CD4-positive, alpha-beta T cell (primary cell): Measurements from ENCODE around the gene LAMA1. TPM values are rescaled to one million over a fixed set of nuclear protein-coding genes. Genes with fewer than 3 reads are reported as not detected.

Experiments used
- ATAC-seq: fragments of 200-7000 bp; cut with Tn5 transposase; one replicate; pipeline ENCODE4 v1.10.0; 2022; ENCODE audit warnings: mild to moderate bottlenecking; ENCODE audit not compliant: poor library complexity
- CTCF ChIA-PET: fragments of 350-600 bp; sonication (Branson Sonifier 250); formaldehyde crosslinking; loops from one replicate; lab custom pipeline; 2021; ENCODE audit warnings: antibody characterized with exemption, inconsistent platforms; lab: Charles Lee
- POLR2A ChIA-PET: fragments of 350-600 bp; sonication (Branson Sonifier 250); formaldehyde crosslinking; loops from one replicate; lab custom pipeline; 2021; ENCODE audit warnings: antibody characterized with exemption, inconsistent platforms; lab: Charles Lee
- DNase-seq, 14 experiments: peaks; one replicate each; pipeline ENCODE4 v3.0.0-alpha.2; 2013 to 2020; ENCODE audit warnings: mixed read lengths in 2 of 14
- H3K27ac ChIP-seq, 2 donors: one replicate each; pipeline versions ENCODE4 v1.5.1 to v1.7.0; 2013; ENCODE audit warnings: low read length in 2 of 2, low read depth in 1 of 2, mild to moderate bottlenecking in 1 of 2
- H3K27me3 ChIP-seq, 2 experiments: 1 replicate in 1 of 2; 2 replicates in 1 of 2; pipeline versions ENCODE4 v1.6.1 to v1.7.0; 2013; ENCODE audit warnings: low read length in 2 of 2, control low read depth in 1 of 2, mild to moderate bottlenecking in 1 of 2, moderate library complexity in 1 of 2; ENCODE audit not compliant: insufficient read depth in 2 of 2, control insufficient read depth in 1 of 2
- H3K36me3 ChIP-seq: one replicate; pipeline ENCODE4 v1.6.1; 2013; ENCODE audit warnings: low read length, control low read depth; ENCODE audit not compliant: insufficient read depth
- H3K4me1 ChIP-seq: one replicate; pipeline ENCODE4 v1.6.1; 2013; ENCODE audit warnings: low read length, control low read depth; ENCODE audit not compliant: insufficient read depth
- H3K4me3 ChIP-seq: one replicate; pipeline ENCODE4 v1.5.1; 2013; ENCODE audit warnings: mild to moderate bottlenecking, low read length, moderate library complexity
- H3K9me3 ChIP-seq, 2 experiments: 1 replicate in 1 of 2; 2 replicates in 1 of 2; pipeline versions ENCODE4 v1.6.1 to v1.7.0; 2013; ENCODE audit warnings: low read length in 2 of 2, mild to moderate bottlenecking in 2 of 2, control low read depth in 1 of 2, moderate library complexity in 1 of 2; ENCODE audit not compliant: control insufficient read depth in 1 of 2, insufficient read depth in 1 of 2
- H3K27ac Mint-ChIP-seq: one replicate; pipeline ENCODE4 v1.8.0; 2020; ENCODE audit warnings: mixed read lengths
- H3K27me3 Mint-ChIP-seq: one replicate; pipeline ENCODE4 v1.8.0; 2021; ENCODE audit warnings: mixed read lengths
- H3K36me3 Mint-ChIP-seq: one replicate; pipeline ENCODE4 v1.8.0; 2021; ENCODE audit warnings: low read depth, mixed read lengths
- H3K4me1 Mint-ChIP-seq: one replicate; pipeline ENCODE4 v1.8.0; 2021; ENCODE audit warnings: low read depth, mixed read lengths
- H3K4me3 Mint-ChIP-seq: one replicate; pipeline ENCODE4 v1.8.0; 2020; ENCODE audit warnings: mild to moderate bottlenecking, mixed read lengths
- H3K9me3 Mint-ChIP-seq: one replicate; pipeline ENCODE4 v1.8.0; 2020; ENCODE audit warnings: mixed read lengths
- intact Hi-C, 2 experiments: fragments of 100-400 bp; cut with DNase I in 1 of 2; cut with micrococcal nuclease in 1 of 2; formaldehyde crosslinking; loops; one replicate each; pipeline versions ENCODE4 v1.15.1 to v1.9.0; 2023 to 2025; cut with DNase I, micrococcal nuclease
- total RNA-seq, 174 experiments: library from RNA in 2 of 174; stranded (reverse) in 2 of 174; gene quantifications; one replicate each; pipeline ENCODE4 v1.2.3 and lab custom pipeline; 2021 to 2026
- TF ChIP-seq, protein P1 (sequence below): fragments of 200-600 bp; IDR thresholded peaks from one replicate; pipeline ENCODE4 v1.8.0; 2022; ENCODE audit warnings: antibody characterized with exemption, mild to moderate bottlenecking

LAMA1 gene
- total RNA-seq, 2 experiments from 2014 or later: not detected

DNA sequence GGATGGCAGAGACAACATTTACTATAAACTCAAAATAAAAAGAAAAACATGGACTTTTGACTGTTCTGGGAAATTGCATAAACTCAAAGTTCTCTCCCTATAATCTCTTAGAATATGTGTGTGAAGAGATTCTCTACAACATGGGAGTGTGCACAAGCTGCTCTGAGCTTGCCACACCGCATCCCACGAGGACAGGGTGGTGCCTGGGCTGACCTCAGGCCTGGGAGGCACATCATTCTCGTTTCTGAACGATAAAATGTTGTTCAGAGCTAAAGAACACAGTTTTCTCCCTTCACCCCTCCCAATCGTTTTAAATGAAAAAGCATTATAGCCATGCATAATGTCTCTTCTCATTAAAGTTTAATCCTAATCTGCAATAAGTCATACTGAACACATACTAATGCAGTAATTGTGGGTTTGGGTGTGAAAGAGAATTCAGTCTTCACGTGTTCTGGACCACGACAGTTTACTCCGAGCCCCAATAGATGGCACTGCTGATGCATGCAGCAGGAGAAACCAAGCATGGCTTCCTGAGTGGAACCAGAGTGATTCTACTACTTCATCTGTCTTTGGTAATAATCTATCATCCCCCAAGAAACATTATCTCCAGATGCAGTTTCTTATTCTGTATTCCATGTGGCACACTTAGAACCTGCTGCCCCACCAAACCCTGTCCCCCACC, 46.9 kb upstream of the LAMA1 start:
- intact Hi-C loops: no loop called here
- CTCF ChIA-PET: interaction anchor here (0.6 kb wide), 1 partner anchor 337 kb away, joined by 3 read pairs; no protein-coding TSS in a partner anchor
- Histone ChIP-seq H3K4me3 (no peak overlapping the region), H3K27ac (no peak overlapping the region), H3K4me1 (no peaks in the 10 kb centered on the region), H3K9me3 (peaks cover 0 to 6% of the 10 kb centered on the region in 2 experiments), H3K27me3 (no peaks in the 10 kb centered on the region), H3K36me3 (no peaks in the 10 kb centered on the region)
- no peaks in the 10 kb centered on the region for H3K36me3 Mint-ChIP-seq
- DNase-seq: no peak
- TF ChIP-seq, protein P1, sequence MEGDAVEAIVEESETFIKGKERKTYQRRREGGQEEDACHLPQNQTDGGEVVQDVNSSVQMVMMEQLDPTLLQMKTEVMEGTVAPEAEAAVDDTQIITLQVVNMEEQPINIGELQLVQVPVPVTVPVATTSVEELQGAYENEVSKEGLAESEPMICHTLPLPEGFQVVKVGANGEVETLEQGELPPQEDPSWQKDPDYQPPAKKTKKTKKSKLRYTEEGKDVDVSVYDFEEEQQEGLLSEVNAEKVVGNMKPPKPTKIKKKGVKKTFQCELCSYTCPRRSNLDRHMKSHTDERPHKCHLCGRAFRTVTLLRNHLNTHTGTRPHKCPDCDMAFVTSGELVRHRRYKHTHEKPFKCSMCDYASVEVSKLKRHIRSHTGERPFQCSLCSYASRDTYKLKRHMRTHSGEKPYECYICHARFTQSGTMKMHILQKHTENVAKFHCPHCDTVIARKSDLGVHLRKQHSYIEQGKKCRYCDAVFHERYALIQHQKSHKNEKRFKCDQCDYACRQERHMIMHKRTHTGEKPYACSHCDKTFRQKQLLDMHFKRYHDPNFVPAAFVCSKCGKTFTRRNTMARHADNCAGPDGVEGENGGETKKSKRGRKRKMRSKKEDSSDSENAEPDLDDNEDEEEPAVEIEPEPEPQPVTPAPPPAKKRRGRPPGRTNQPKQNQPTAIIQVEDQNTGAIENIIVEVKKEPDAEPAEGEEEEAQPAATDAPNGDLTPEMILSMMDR: no peak
- no peaks in the 10 kb centered on the region for H3K4me1 Mint-ChIP-seq
- no peaks in the 10 kb centered on the region for H3K27me3 Mint-ChIP-seq
- H3K9me3 Mint-ChIP-seq: peaks cover 2% of the 10 kb centered on the region
- no peak for ATAC-seq
- POLR2A ChIA-PET: no interaction called here
- no peak overlapping the region for H3K4me3 Mint-ChIP-seq
- no peak overlapping the region for H3K27ac Mint-ChIP-seq

GRCh38 chr18:7158216-7158615, 40.6 kb upstream of the LAMA1 start:
- no peak overlapping the region for H3K27ac Mint-ChIP-seq
- no peaks in the 10 kb centered on the region for H3K36me3 Mint-ChIP-seq
- H3K9me3 Mint-ChIP-seq: peaks cover 2% of the 10 kb centered on the region
- H3K27me3 Mint-ChIP-seq: no peaks in the 10 kb centered on the region
- Histone ChIP-seq H3K36me3 (no peaks in the 10 kb centered on the region), H3K4me3 (no peak overlapping the region), H3K4me1 (no peaks in the 10 kb centered on the region), H3K27ac (no peak overlapping the region), H3K9me3 (no peaks in the 10 kb centered on the region), H3K27me3 (no peaks in the 10 kb centered on the region)
- no peaks in the 10 kb centered on the region for H3K4me1 Mint-ChIP-seq
- TF ChIP-seq, protein P1: no peak
- ATAC-seq (no peak), DNase-seq (no peak)
- POLR2A ChIA-PET: no interaction called here
- CTCF ChIA-PET: no interaction called here
- intact Hi-C loops: no loop called here
- H3K4me3 Mint-ChIP-seq: no peak overlapping the region

GRCh38 chr18:7157760-7158159, 40.2 kb upstream of the LAMA1 start:
- TF ChIP-seq, protein P1: no peak
- Histone ChIP-seq H3K9me3 (no peaks in the 10 kb centered on the region), H3K4me3 (no peak overlapping the region), H3K27me3 (no peaks in the 10 kb centered on the region), H3K36me3 (no peaks in the 10 kb centered on the region), H3K4me1 (no peaks in the 10 kb centered on the region), H3K27ac (no peak overlapping the region)
- ATAC-seq (no peak), DNase-seq (no peak)
- Mint-ChIP-seq H3K27me3 (no peaks in the 10 kb centered on the region), H3K36me3 (no peaks in the 10 kb centered on the region), H3K9me3 (peaks cover 2% of the 10 kb centered on the region), H3K4me1 (no peaks in the 10 kb centered on the region), H3K27ac (no peak overlapping the region), H3K4me3 (no peak overlapping the region)
- intact Hi-C loops: no loop called here
- POLR2A ChIA-PET: no interaction called here
- CTCF ChIA-PET: no interaction called here
